Measurements from ENCODE around the gene SP140L. TPM values are rescaled to one million over a fixed set of nuclear protein-coding genes. Genes with fewer than 3 reads are reported as not detected.
"Not testable (repeated sequence)": the region's sequence is repeated elsewhere in the genome, so short reads cannot be mapped to it uniquely, and the experiment has no call there.

The SP140L gene
- polyA plus RNA-seq, 1 of the 3 experiments (the other 2 are of a cell fraction) = 13.5 TPM

GRCh38 chr2:230400041-230400440 is 73.0 kb downstream of the SP140L start:
- no peaks in the 10 kb centered on the region for H3K79me2 ChIP-seq (ENCODE audit: insufficient read depth)
- H3K36me3 ChIP-seq (replicated peaks in 1 of 2; ENCODE audit: control insufficient read depth in 1 of 2, insufficient read depth in 2 of 2, low read length in 1 of 2) = peaks cover 20 to 54% of the 10 kb centered on the region in 2 experiments
- ChIA-PET CTCF (no interaction called here), POLR2A (no interaction called here)
- no peak overlapping the region for H3K27ac ChIP-seq (ENCODE audit: low read depth in 2 of 2, low read length in 1 of 2)
- no peaks in the 10 kb centered on the region for H4K20me1 ChIP-seq (ENCODE audit: insufficient read depth)
- H2AFZ ChIP-seq (ENCODE audit: low read depth) = no peak overlapping the region
- DNase-seq = no peak
- no peak overlapping the region for H3K4me3 ChIP-seq (ENCODE audit: low read depth in 2 of 2, low read length in 1 of 2)
- 0 out of 2 replicates have a peak, but pooled peaks cover 4% of the 10 kb centered on the region for H3K9me3 ChIP-seq
- H3K9me2 ChIP-seq = no peaks in the 10 kb centered on the region
- no peaks in the 10 kb centered on the region for H3K4me1 ChIP-seq (ENCODE audit: control insufficient read depth in 1 of 2, insufficient read depth in 2 of 2, low read depth in 1 of 2, low read length in 1 of 2)
- WGBS (ENCODE audit: low lambda C conversion rate) = 78% methylated on average over 7 of the region's 7 CpGs
- TF ChIP-seq USF2 (IDR thresholded peaks at IDR 0.05; ENCODE audit: borderline replicate concordance, low read depth, low read length) = no peak
- no peaks in the 10 kb centered on the region for H3F3A ChIP-seq (replicated peaks; ENCODE audit: insufficient read depth)
- H3K4me2 ChIP-seq = no peak overlapping the region
- no peaks in the 10 kb centered on the region for H3K27me3 ChIP-seq (ENCODE audit: insufficient read depth)
- no peak overlapping the region for H3K9ac ChIP-seq

DNA sequence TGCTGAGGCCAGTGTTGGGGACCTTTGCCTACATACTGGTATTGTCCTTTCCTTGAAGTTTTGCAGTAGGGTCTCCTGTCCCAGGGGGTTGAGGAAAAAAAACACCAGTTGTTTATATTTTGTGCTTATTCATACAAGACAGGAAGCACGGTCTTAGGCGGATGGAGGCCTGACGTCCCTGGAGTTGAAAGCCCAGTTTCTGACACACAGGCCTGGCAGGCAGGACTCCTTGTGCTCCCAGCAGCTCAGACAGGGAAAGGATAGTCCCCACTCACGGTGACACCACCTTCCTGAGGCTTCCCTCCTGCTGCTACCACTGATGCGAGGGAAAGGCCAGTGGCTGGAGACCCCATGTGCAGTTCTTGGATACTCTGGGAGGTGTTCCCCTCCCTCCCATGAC is 73.5 kb downstream of the SP140L start:
- Histone ChIP-seq H3K9me2 (no peaks in the 10 kb centered on the region), H3K36me3 (replicated peaks in 1 of 2; ENCODE audit: control insufficient read depth in 1 of 2, insufficient read depth in 2 of 2, low read length in 1 of 2) (peaks cover 20 to 49% of the 10 kb centered on the region in 2 experiments), H3K9ac (no peak overlapping the region), H2AFZ (ENCODE audit: low read depth) (no peak overlapping the region), H3K9me3 (0 out of 2 replicates have a peak, but pooled peaks cover 4% of the 10 kb centered on the region), H3K4me3 (ENCODE audit: low read depth in 2 of 2, low read length in 1 of 2) (no peak overlapping the region), H4K20me1 (ENCODE audit: insufficient read depth) (no peaks in the 10 kb centered on the region), H3K79me2 (ENCODE audit: insufficient read depth) (no peaks in the 10 kb centered on the region), H3K27me3 (ENCODE audit: insufficient read depth) (no peaks in the 10 kb centered on the region), H3F3A (replicated peaks; ENCODE audit: insufficient read depth) (no peaks in the 10 kb centered on the region), H3K4me2 (no peak overlapping the region), H3K27ac (ENCODE audit: low read depth in 2 of 2, low read length in 1 of 2) (no peak overlapping the region), H3K4me1 (ENCODE audit: control insufficient read depth in 1 of 2, insufficient read depth in 2 of 2, low read depth in 1 of 2, low read length in 1 of 2) (no peaks in the 10 kb centered on the region)
- TF ChIP-seq GABPA (IDR thresholded peaks at IDR 0.05; ENCODE audit: low read depth) (no peak), POLR2AphosphoS5 (IDR thresholded peaks at IDR 0.05; ENCODE audit: low read depth, low read length) (no peak), USF2 (IDR thresholded peaks at IDR 0.05; ENCODE audit: borderline replicate concordance, low read depth, low read length) (no peak), YY1 (IDR thresholded peaks at IDR 0.05; ENCODE audit: low read depth) (no peak), EP300 (IDR thresholded peaks at IDR 0.05; ENCODE audit: borderline replicate concordance in 1 of 2, low read depth in 1 of 2, low read length in 1 of 2) (no peak), FOXM1 (IDR thresholded peaks at IDR 0.05; ENCODE audit: low read depth) (no peak), RCOR1 (IDR thresholded peaks at IDR 0.05; ENCODE audit: low read length) (no peak), RFX5 (IDR thresholded peaks at IDR 0.05; ENCODE audit: low read length) (no peak), MEF2A (IDR thresholded peaks at IDR 0.05; ENCODE audit: borderline replicate concordance, low read depth) (no peak), RAD21 (IDR thresholded peaks at IDR 0.05; ENCODE audit: low read length) (no peak), NFIC (IDR thresholded peaks at IDR 0.05; ENCODE audit: borderline replicate concordance) (no peak), TCF12 (IDR thresholded peaks at IDR 0.05) (no peak)
- TF ChIP-seq, protein P1, sequence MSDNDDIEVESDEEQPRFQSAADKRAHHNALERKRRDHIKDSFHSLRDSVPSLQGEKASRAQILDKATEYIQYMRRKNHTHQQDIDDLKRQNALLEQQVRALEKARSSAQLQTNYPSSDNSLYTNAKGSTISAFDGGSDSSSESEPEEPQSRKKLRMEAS (IDR thresholded peaks at IDR 0.05; ENCODE audit: low read depth) = no peak
- TF ChIP-seq, protein P2, sequence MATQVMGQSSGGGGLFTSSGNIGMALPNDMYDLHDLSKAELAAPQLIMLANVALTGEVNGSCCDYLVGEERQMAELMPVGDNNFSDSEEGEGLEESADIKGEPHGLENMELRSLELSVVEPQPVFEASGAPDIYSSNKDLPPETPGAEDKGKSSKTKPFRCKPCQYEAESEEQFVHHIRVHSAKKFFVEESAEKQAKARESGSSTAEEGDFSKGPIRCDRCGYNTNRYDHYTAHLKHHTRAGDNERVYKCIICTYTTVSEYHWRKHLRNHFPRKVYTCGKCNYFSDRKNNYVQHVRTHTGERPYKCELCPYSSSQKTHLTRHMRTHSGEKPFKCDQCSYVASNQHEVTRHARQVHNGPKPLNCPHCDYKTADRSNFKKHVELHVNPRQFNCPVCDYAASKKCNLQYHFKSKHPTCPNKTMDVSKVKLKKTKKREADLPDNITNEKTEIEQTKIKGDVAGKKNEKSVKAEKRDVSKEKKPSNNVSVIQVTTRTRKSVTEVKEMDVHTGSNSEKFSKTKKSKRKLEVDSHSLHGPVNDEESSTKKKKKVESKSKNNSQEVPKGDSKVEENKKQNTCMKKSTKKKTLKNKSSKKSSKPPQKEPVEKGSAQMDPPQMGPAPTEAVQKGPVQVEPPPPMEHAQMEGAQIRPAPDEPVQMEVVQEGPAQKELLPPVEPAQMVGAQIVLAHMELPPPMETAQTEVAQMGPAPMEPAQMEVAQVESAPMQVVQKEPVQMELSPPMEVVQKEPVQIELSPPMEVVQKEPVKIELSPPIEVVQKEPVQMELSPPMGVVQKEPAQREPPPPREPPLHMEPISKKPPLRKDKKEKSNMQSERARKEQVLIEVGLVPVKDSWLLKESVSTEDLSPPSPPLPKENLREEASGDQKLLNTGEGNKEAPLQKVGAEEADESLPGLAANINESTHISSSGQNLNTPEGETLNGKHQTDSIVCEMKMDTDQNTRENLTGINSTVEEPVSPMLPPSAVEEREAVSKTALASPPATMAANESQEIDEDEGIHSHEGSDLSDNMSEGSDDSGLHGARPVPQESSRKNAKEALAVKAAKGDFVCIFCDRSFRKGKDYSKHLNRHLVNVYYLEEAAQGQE (IDR thresholded peaks at IDR 0.05; ENCODE audit: low read depth, low read length) = no peak
- CTCF ChIA-PET = no interaction called here
- WGBS (ENCODE audit: low lambda C conversion rate) = 73% methylated on average over 3 of the region's 5 CpGs
- POLR2A ChIA-PET = no interaction called here
- no peak for DNase-seq

DNA sequence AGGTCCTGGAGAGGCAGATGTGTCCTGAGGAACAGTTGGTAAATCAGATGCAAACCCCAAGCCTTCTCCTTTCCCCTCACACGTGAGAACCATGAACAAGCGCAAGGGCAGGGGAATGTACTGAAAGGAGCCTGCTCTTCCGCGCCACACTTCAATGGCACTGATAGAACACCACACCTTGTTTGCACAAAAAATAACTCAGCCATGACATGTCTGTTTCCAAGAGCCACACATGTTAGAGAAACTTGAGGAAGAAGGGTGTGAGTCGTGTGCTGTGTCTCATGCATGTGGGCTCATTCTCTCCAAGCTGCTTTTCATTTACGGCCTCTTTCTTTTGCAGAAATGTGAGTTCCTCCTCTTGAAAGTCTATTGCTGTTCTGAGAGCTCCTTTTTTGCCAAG is 74.0 kb downstream of the SP140L start:
- H3K4me1 ChIP-seq (ENCODE audit: control insufficient read depth in 1 of 2, insufficient read depth in 2 of 2, low read depth in 1 of 2, low read length in 1 of 2); H3K27ac ChIP-seq (ENCODE audit: low read depth in 2 of 2, low read length in 1 of 2); H4K20me1 ChIP-seq (ENCODE audit: insufficient read depth); H3K27me3 ChIP-seq (ENCODE audit: insufficient read depth); POLR2A ChIA-PET; H3K9ac ChIP-seq; H3K79me2 ChIP-seq (ENCODE audit: insufficient read depth); CTCF ChIA-PET; DNase-seq; H3K9me3 ChIP-seq; H3K9me2 ChIP-seq; H3K4me2 ChIP-seq; H2AFZ ChIP-seq (ENCODE audit: low read depth); H3F3A ChIP-seq (replicated peaks; ENCODE audit: insufficient read depth); H3K4me3 ChIP-seq (ENCODE audit: low read depth in 2 of 2, low read length in 1 of 2): not testable (repeated sequence)
- WGBS (ENCODE audit: low lambda C conversion rate) = 95% methylated on average over 2 of the region's 6 CpGs
- peaks cover 20 to 45% of the 10 kb centered on the region in 2 experiments for H3K36me3 ChIP-seq (replicated peaks in 1 of 2; ENCODE audit: control insufficient read depth in 1 of 2, insufficient read depth in 2 of 2, low read length in 1 of 2)

All from SK-N-SH (cell line).